NCI-H187 treated with DMSO at 0.1 percent for 48 hours (cell line): ENCODE data around the gene SMPD3.

Source experiments
- DNase-seq: peaks from one replicate; lab custom pipeline; 2025; lab: John Stamatoyannopoulos, UW

Gene SMPD3

DNA sequence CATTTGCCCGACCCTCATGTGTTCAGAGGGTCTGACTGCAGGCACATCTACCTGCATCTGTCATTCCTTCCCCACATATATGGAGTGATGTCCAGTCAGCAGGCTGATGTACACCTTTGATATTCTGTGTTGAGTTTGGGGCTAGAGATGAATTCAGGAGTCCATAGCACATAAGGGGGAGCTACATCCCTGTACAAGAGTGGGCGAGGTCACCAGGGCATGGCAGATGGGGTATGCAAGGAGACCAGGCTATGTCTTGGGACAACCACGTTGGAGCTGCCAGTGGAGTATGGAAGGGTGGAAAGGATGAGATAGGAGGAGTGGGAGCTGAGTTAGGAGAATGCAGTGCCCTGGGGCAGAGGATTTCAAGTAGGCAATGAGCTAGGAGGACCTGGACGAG, 15.0 kb downstream of the SMPD3 start:
- no peak for DNase-seq

DNA sequence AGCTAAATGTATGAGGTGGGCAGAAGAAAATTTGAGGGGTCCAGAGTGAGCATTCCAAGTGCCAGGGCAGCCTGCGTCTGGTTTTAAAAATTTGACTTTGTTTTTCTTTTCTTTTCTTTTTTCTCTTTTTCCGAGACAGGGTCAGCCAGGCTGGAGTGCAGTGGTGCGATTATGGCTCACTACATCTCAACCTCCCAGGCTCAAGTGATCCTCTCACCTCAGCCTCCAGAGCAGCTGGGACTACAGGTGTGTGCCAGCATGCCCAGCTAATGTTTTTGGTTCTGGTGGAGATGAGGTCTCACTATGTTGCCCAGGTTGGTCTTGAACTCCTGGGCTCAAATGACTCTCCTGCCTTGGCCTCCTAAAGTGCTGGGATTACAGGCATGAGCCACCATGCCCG, 15.6 kb downstream of the SMPD3 start:
- no peak for DNase-seq

DNA sequence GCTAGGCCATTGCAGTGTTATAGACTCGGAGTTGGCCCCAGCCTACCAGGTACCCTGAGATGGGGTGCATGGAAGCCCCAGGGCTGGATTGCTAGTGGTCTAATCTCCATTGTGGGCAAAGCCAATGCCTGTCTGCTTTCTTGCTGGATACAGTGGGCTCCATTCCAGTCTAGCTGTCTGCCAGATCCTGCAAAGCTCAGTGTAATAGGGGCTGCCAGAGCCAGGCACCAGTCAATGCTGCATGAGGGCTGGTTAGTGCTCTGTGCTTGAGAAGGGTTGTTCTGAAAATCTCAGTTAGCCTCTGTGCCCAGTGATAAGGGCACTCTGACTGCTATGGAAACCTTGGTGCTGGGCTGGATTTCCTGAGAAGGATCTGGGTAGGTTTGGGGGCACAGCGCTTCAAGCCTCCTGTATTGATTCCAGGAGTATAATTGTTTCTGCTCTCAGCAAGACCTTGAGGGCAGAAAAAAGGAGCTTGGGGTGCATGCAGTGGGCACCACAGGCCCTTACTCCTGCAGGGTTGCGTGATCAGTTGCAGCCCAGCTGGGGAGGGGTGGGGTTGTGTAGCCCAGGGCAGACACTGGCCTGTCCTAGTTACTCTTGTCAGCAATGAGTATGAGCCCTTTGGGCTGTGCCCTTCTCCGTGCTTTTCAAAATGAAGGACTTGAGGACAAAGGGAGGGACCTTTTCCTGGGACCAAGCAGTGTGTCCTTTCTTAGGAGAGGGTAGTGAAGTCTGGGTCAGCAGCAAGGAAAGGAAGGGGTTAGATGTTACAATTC, 19.0 kb downstream of the SMPD3 start:
- no peak for DNase-seq

DNA sequence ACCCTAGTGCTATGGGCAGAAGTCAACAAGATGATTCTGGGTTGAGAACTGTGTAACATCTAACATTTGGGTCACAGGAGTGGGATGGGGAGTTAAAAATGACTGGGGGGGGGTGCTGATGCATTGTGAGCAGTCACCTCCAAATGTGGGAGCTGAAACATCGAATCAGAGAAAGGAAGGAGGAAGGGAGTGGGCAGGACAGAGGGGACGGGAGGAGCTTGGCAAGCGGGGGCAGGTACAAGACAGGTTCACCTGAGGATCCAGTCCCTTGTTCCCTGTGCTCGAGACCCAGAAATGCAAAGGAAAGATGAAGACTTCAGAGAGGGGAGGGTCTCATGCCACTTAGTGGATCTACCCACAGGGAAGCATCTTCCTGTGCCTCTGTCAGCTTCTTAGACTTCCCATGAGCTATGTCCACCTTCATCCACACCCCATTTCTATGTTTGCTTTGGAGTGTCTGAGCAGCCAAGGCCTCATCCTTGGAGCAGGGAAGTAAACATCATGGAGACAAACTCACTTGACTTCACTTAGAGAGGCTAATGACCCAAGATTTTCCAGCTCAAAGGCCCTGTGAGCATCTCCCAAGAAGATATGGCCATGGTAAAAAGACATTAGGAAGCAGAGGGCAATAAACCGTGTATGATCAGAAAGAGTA, 20.5 kb downstream of the SMPD3 start:
- DNase-seq: no peak

DNA sequence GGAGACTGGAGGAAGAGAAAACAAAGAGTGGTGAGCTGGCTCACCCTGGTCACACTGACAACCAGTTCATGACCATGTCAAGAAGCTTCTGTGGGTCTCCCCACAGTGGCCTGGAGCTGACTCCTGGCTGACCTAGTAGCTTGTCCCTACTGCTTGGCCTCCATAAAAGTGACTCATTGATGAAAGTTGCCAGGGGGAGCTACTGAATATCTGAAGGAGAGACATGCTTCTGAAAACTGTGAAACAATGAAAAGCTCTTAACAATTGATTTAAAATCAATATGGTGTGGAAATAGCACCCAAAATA, 22.0 kb downstream of the SMPD3 start:
- DNase-seq: no peak

DNA sequence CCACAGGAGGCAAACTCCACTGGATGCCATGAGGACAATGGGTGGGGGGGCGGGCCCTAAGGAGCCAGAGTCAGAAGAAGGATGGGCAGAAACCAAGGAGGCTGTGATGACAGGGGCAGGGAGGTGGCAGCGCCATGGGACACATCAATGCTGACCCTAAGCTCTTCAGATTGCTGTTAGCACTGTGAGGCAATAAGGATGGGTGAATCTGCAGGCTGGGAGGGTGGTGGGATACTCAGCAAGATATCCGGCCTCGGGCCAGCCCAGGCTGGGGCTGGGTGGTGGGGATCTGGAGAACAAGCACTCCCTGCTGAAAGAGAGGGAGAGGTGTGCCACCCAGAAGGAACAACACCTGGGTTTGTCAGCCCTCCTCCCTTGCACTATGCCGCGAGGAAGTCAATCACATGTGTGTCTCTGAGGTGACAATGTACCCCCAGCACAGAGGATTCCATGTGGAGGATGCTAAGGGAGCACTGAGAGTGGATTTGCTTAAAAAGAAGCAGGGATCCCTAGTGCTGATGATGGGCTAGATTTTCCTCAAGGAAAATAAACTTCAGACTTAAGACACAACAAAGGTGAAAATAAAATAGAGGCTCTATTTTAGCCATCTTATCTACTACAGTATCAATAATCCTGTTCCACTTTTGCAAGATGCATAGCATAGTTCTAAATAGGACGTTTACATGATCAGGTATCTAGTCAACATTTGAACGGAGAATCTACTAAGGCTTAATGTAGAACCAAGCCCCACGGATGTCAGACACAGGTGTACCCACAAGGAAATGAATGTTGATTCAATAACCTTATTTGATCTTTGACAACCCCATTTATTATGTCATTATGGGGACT, 22.6 kb downstream of the SMPD3 start:
- DNase-seq: no peak

DNA sequence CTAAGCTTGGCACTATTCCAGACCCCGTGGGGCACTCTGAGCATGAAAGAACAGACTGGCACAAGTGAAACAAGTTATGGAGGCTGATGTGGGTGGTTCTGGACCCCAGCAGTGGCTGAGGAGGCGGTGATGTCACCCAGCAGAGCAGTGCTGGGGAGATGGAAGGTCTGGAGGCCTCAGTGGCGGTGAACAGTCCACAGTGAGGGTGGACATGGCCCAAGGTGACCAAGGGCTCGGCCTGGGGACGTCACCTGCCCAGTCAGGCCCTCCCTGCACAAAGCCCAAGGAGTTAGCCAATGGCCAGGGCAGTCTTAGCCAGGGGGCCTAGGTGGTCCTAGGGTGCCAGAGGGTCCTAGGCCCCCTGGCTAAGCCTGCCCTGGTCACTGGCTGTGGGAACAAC, 24.5 kb downstream of the SMPD3 start:
- no peak for DNase-seq

DNA sequence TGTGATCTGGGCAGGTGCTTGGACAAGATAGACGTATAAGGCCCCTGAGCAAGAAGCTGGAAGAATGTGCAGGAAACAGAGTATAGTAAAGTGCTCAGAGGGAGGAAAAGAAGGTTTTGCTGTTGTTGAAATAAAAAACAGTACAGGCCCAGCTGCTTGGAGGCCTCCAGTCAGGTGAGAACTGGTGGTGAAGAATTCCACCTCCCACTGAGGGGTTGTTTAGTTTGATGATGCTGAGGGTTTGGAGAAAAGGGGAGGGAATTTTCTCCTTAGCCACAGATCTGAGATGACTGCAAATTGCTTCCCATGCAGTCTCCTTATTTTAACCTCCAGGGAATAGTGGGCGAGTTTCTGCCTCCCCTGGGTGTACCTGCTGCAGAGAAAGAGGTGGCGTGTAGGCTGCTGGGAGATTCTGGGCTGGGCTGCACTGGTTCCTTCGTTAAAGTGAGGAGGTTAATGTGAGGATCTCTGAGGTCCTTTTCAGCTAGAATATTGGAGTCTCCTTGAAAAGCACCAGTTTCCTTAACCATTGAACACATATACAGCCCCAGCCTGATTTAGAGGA, 25.8 kb downstream of the SMPD3 start:
- no peak for DNase-seq

DNA sequence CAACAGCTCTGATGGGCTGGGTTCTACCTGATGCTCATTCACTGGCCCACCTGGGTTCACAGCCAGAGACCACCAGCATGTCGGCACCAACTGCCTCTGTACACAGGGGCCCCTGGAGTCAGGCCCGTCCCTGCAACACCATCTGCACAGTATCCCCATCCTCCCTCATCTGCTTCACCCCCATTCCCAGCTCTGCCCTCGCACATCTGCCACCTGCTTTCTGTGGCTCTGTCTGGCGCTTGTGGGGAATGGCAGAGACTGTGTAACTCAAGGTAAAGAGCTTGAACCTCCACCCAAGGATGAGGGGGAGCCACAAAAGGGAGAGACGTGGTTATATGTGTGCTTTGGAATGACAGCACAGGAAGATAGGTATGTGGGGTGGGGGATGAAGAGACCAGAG, 27.2 kb downstream of the SMPD3 start:
- DNase-seq: no peak

DNA sequence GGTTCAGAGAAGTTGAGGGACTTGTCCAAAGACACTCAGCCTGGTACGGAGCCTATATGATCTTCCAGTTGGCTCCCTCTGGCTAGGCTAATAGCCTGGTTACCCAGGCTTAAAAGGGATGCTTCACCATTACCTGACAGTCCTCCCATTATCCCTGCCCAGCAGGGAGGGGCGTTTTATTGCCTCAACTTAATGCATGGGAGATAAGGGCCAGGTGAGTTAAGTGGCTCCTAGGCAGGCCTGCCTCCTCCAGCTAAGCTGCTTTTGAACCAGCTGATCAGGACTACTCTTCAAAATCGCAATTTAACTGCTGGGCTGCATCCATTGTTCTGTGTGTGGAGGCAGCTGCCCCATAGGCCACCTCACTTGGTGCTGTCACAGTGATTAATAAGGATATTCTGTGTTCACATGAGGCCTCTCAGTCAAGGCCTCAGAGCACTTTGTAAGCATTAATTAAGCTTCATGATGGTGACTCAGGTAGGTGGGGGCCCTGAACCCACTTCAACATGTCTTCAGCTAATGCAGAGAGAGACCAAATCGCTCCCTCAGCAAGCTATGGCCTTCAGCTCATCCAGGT, 27.9 kb downstream of the SMPD3 start:
- DNase-seq: peak; percentile 82

DNA sequence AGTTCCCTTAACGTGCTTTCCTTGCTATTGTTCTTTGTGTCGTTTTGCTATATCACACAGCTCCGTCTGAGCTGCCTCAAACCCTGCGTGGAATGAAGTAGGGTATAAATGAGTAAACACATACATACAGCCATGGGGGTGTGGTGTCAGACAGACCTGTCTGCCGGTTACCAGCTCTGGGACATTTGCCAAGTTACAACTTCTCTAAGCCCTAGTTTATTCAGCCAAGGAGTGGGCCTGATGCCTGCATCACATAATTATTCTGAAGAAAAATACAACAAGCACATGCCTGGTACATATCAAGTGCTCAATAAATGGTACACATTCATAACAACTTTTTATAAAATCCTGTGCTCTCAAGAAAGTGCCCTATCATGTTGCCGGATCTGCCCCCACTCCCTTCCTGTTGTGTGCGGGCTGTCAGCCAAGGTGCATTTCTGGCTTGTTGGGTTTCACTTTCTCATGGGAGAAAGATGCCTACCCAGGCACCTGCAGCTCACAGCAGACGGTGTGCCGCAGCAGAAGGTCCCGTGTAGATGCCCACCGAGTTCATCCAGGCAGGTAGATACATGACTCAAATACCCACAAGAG, 30.5 kb downstream of the SMPD3 start:
- DNase-seq: no peak

DNA sequence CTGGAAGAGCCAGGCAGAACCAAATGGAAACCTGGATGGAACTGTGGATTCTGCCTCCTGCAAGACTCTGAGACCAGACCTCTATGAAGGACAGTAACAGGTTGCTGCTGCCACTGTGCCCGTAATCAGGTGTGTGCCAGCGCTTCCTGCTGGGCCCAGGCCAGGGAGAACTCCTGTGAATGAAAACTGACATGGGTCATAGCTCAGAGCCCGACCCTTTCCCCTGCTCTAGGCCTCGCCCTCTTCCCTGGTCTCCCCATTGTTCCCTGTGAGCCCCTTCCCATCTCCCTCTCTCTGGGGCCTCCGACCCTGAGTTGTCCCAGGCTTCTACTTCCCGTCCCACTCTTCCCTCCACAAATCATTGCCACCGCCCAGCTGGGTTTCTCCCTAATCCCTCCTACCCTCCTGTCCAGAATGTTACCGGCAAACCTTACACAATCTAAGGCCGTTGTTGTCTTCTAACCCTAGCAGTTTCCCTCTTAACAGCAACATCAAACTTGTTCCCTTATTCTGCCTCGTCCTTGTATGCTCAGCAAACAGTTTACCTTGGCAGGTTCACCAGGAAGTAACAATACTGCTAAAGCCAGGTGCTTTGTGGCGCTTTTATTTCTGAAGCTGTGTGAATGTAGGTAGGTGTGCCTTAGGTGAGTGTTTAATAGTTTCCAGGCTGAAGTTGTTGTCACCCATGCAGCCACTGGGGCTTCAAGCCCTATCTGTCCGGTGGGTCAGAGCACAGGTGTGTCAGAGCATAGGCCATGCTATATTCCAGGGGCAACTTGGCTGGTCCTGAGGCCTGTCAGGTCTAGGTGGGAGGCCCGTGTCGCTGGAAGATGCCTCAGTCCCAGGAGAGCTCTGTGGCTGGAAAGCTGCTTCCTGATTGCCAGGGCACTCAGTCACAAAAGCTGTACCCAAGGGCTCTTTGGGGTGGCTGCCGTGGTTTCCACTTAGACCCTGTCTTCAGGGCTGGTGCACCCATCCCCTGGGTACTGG, 32.0 kb downstream of the SMPD3 start:
- DNase-seq: no peak

DNA sequence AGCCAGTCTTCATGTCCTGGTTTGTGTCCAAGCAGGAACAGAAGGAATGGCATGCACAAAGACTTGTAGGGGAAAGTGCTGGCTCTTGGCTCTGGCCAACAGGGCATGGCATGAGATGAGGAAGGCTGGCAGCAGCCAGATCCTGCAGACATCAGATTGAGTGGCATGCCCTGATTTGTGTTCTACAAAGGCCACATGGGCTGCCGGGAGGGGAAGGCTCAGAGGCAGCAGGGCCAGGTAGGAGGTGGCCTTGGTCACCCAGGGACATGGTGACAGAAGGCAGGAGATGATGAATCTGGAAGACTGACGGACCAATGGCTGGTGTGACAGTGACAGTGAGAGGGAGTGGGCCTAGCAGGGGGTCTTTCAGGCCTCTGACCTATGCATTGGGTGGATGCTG, 33.7 kb downstream of the SMPD3 start:
- DNase-seq: no peak

DNA sequence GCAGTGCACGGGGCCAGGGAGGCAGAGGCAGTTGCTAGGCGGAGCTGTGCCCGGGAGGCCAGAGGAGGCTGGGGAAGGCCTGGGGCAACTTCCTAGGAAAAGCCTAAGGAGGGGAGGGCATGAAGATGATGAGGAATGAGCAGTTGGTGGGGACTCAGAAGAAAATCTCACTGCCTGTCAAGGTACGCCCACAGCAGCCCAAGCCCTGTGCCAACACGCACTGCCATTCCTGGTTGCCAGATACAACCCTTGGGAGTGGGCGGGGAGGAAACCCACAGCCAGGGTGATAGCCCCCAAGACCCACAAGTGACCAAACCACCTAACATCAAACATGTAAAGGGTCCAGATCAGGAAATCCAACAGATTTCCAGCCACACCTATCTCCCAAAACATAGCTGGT, 36.2 kb downstream of the SMPD3 start:
- DNase-seq: no peak

DNA sequence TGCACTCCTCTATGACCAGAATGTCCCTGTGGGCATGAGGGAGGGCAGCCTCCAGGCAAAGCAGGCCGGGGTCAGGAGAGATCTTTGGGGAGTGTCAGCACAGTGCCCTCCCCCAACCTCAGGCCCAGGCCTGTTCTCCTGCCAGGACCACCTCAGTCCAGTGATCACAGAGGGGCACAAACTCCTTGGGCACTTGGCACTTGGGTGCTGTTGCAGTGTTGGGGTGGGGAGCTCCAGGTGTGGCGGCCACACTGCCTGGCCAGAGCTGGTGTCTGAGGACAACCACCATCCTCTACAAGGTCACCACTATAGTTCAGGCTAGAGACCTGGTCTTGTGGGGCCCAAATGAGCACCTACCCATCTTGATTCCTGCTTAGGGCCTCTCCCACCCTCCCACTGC, 37.2 kb downstream of the SMPD3 start:
- no peak for DNase-seq

DNA sequence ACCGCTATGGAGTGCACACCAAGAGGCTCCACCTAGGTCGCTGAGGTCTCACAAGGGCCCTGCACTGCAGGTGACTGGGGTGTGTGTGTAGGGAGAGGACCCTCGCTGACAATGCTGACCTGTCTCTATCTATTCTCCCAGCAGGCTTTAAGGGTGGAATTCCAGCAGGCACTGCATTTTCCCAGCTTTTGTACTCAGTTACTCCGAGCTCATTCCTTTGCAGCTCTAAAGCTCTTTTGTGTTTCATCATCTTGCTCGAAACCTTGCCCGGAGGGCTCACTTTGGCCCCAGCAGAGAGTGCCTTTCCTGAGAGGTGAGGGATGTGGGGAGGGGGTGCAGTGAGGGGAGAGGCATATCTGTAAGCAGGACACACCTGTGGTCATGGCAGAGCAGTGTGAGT, 39.3 kb downstream of the SMPD3 start:
- no peak for DNase-seq

DNA sequence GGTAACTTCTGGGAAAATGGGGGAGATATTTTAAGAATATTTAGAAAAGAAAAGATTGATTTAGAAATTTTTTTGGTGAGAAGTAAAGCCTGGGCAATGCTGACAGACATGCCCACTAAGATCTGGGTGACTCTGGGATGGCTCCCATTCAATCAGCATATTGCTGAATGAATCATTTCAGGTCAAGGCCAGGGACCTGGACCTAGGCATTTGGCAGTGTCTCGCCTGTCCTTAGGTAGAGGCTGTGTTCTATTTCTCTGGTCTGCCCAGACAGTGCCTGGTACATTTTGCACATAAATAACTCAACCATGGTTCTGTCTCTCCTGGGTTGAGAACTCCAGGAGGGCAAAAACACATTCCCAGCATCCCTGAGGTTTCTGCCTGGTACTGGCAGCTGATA, 39.9 kb downstream of the SMPD3 start:
- no peak for DNase-seq

DNA sequence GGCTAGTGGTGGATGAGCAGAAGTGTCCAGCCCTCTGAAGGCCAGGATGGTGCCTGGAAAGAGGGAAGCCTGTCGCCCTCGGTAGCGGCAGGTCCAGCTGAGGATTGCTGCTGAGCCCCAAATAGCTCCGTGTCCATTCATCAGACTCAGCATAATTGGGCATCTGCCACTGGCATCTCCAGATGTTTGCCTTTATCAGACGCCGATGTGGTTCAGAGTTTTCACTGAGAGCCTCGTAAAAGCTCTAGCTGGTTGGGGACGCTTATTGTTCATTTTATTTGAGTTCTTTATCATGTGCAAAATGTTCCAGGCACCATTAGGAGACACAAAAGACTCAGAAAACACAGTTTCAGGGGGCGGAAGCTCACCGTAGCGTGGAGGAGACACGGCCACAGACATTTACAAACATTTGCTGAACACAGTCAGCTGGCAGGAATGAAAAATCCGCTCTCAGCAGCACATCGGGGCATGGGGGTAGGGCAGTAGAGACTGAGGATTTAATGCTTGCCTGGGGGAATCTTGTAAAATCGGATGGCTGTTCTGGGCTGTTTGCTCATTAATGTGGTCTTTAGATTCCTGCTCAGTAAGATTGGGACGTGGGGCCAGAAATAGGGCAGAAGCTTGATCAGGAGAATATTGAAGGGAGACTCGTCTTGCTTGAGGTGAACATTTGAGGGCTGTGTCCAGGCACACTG, 41.7 kb downstream of the SMPD3 start:
- DNase-seq: no peak

DNA sequence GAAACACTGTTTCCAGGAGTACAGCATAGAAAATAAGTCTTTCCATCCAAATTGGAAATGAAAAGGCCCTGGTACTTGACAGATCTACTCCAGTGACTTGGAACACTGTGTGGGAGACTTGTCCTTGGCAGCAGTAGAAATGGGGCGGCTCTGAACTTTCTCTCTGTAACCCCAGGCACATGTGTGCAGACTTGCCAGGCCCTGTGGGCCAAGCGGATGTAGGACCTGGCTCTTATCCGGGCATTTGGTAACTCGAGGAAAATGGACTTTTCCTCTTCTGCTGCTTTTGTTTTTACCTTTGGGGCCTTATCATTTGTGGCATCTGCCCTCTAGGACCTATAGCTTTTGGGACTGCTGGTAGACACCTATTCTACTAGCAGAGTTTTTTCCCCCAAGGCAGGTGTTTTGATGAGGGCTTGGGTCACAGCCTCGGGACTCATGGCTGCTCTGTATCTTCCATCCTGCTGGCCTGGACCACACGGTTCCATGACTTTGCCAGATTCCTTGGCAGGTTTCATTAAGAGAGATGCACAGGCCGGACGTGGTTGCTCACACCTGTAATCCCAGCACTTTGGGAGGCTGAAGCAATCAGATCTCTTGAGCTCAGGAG, 43.5 kb downstream of the SMPD3 start:
- DNase-seq: no peak

DNA sequence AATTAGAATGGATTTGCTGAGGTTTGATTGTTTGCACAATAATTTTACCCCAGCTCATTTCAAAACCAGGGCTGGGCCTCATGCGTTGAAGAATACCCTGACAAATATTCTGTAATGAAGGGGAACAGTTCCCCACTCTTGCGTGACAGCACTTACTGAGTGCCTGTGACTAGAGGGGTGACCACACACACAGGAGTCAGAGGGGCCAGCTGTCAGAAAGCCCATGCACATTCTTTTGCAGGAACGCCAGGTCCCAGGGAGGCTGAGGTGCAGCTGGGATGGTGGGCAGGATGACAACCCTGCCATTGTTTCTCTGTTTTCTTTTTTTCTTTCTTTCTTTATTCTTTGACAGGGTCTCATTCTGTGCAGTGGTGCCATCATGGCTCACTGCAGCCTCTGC, 44.6 kb downstream of the SMPD3 start:
- DNase-seq: no peak
